HG03097 (cell line): ENCODE data around the gene PEBP1.

Source experiments
- ATAC-seq: cut with Tn5 transposase; IDR thresholded peaks from one replicate; pipeline ENCODE4 v1.9.1; 2021; ENCODE audit not compliant: unreplicated experiment, low FRiP score

PEBP1 gene

DNA sequence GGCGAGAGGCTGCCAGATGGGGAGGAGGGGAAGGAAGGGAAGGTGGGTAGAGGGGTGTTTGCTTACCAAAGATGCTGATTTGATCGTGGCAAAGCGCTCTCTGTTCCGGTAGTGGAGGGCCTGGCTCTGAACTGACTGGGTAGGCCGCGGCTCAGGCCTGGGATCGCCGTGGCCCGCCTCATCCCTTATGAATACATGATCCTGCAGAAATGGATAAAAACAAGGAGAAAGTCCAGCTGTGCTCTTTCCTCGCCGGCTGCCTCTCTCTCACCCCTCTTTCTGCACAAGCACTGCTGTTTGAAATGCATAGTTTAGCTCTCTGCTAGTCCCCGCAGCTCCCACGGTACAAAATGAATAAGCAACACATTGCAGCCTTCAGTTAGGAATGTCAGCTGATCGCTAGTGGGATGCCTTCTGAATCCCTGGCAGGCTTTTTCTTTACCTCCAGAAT, 53.8 kb downstream of the PEBP1 start:
- no peak for ATAC-seq

GRCh38 chr12:118190266-118190665, 54.3 kb downstream of the PEBP1 start:
- no peak for ATAC-seq

GRCh38 chr12:118193477-118193876, 57.6 kb downstream of the PEBP1 start:
- no peak for ATAC-seq

DNA sequence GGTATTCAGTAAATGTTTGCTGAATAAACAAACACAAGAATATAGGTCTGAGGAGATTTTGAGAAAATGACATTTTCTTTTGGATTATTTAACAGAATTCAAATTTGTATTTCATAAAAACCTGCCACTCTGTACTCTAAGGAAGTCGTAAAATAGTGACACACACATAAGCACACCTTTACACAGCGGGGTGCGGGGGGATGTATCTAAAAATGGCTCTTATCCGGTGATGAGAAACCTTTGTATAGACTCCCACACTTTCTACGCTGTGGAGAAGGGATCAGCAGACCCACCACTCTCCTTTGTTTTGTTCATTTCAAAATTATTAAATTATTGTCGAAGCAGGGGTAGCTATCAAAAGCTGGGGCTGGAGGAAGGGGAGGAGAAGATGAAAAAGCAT, 58.0 kb downstream of the PEBP1 start:
- ATAC-seq, result no peak
